HG03460 (cell line): ENCODE data around the gene SECISBP2.

ENCODE experiments used
- ATAC-seq: cut with Tn5 transposase; IDR thresholded peaks from one replicate; pipeline ENCODE4 v1.9.1; 2021; ENCODE audit not compliant: unreplicated experiment

Gene SECISBP2

GRCh38 chr9:89345476-89345875, 27.2 kb downstream of the SECISBP2 start:
- no peak for ATAC-seq

- ATAC-seq: no peak
Measured at GRCh38 chr9:89346696-89347095, 28.4 kb downstream of the SECISBP2 start.

GRCh38 chr9:89347651-89348050, 29.4 kb downstream of the SECISBP2 start:
- no peak for ATAC-seq

- ATAC-seq: no peak
Measured at GRCh38 chr9:89349607-89350006, 31.3 kb downstream of the SECISBP2 start.

GRCh38 chr9:89350988-89351557, 32.8 kb downstream of the SECISBP2 start:
- no peak for ATAC-seq

- no peak for ATAC-seq
Measured at GRCh38 chr9:89351584-89352300, 33.4 kb downstream of the SECISBP2 start.

GRCh38 chr9:89352451-89352850, 34.2 kb downstream of the SECISBP2 start:
- ATAC-seq: no peak

- ATAC-seq: no peak
Measured at GRCh38 chr9:89352874-89353649, 34.8 kb downstream of the SECISBP2 start.

- no peak for ATAC-seq
Measured at GRCh38 chr9:89353989-89354388, 35.7 kb downstream of the SECISBP2 start.

- ATAC-seq: no peak
Measured at GRCh38 chr9:89354471-89354870, 36.2 kb downstream of the SECISBP2 start.

- no peak for ATAC-seq
Measured at GRCh38 chr9:89356782-89357181, 38.5 kb downstream of the SECISBP2 start.

- ATAC-seq: no peak
Measured at GRCh38 chr9:89357331-89358197, 39.3 kb downstream of the SECISBP2 start.

- no peak for ATAC-seq
Measured at GRCh38 chr9:89358376-89358916, 40.1 kb downstream of the SECISBP2 start.

GRCh38 chr9:89358985-89359384, 40.7 kb downstream of the SECISBP2 start:
- no peak for ATAC-seq

- ATAC-seq: no peak
Measured at GRCh38 chr9:89359751-89360261, 41.5 kb downstream of the SECISBP2 start.

- no peak for ATAC-seq
Measured at GRCh38 chr9:89360465-89360864, 42.2 kb downstream of the SECISBP2 start.

- no peak for ATAC-seq
Measured at GRCh38 chr9:89361031-89361430, 42.7 kb downstream of the SECISBP2 start.

GRCh38 chr9:89361816-89362646, 43.7 kb downstream of the SECISBP2 start:
- ATAC-seq: no peak

GRCh38 chr9:89362647-89363310, 44.5 kb downstream of the SECISBP2 start:
- no peak for ATAC-seq
